HepG2 (cell line): ENCODE data around the gene SLC25A5. TPM values are rescaled to one million over a fixed set of nuclear protein-coding genes. Genes with fewer than 3 reads are reported as not detected.

Experiments used
- DR1 ChIP-seq: sonication (generic); formaldehyde crosslinking; IDR thresholded peaks from 2 replicates; pipeline ENCODE4 v1.8.0; 2021; ENCODE audit warnings: mild to moderate bottlenecking, missing genetic modification reagents, inconsistent platforms
- ESRRA ChIP-seq: sonication (generic); formaldehyde crosslinking; IDR thresholded peaks from 2 replicates; pipeline ENCODE4 v1.5.1; 2020; ENCODE audit warnings: mild to moderate bottlenecking, low read depth, missing genetic modification reagents
- GMEB1 ChIP-seq: sonication (generic); formaldehyde crosslinking; IDR thresholded peaks from 2 replicates; pipeline ENCODE4 v1.5.1; 2020; ENCODE audit warnings: missing genetic modification reagents, mild to moderate bottlenecking, borderline replicate concordance
- MIER3 ChIP-seq: IDR thresholded peaks from 2 replicates; pipeline ENCODE4 v1.6.1; 2016; ENCODE audit warnings: missing compliant biosample characterization, borderline replicate concordance
- PRDM4 ChIP-seq: sonication (generic); formaldehyde crosslinking; IDR thresholded peaks from 2 replicates; pipeline ENCODE4 v1.9.0; 2021; ENCODE audit warnings: missing genetic modification reagents, borderline replicate concordance
- RAD21 ChIP-seq: fragments of 450-650 bp; formaldehyde crosslinking; IDR thresholded peaks from 2 replicates; pipeline ENCODE4 v1.5.0; 2020; ENCODE audit warnings: mild to moderate bottlenecking
- SMARCC2 ChIP-seq: fragments of 450-650 bp; IDR thresholded peaks from 2 replicates; pipeline ENCODE4 v1.6.1; 2017; ENCODE audit warnings: antibody characterized with exemption, mild to moderate bottlenecking
- STAG1 ChIP-seq: sonication (generic); formaldehyde crosslinking; IDR thresholded peaks from 2 replicates; pipeline ENCODE4 v1.4.0; 2020; ENCODE audit warnings: missing genetic modification reagents
- TCF7 ChIP-seq: sonication (generic); IDR thresholded peaks from 2 replicates; pipeline ENCODE4 v1.6.1; 2016; ENCODE audit warnings: antibody characterized with exemption, low read depth
- TGIF2 ChIP-seq: IDR thresholded peaks from 2 replicates; pipeline ENCODE4 v1.6.1; 2016; ENCODE audit warnings: control low read depth, missing compliant biosample characterization
- TIGD3 ChIP-seq: sonication (generic); formaldehyde crosslinking; IDR thresholded peaks from 2 replicates; pipeline ENCODE4 v1.5.1; 2020; ENCODE audit warnings: mild to moderate bottlenecking, missing genetic modification reagents, borderline replicate concordance
- ZFP36 ChIP-seq: fragments of 150-350 bp; IDR thresholded peaks from 2 replicates; pipeline ENCODE4 v1.6.1; 2018; ENCODE audit warnings: borderline replicate concordance, low read length, low read depth; ENCODE audit not compliant: partially characterized antibody
- ZNF251 ChIP-seq: sonication (generic); formaldehyde crosslinking; IDR thresholded peaks from 2 replicates; pipeline ENCODE4 v1.9.0; 2021; ENCODE audit warnings: mild to moderate bottlenecking, missing genetic modification reagents
- ZNF333 ChIP-seq: sonication (generic); formaldehyde crosslinking; IDR thresholded peaks from 2 replicates; pipeline ENCODE4 v1.4.0; 2020; ENCODE audit warnings: mild to moderate bottlenecking, missing genetic modification reagents, borderline replicate concordance
- ZNF629 ChIP-seq: sonication (generic); formaldehyde crosslinking; conservative IDR thresholded peaks from 2 replicates; pipeline ENCODE4 v1.5.0; 2020; ENCODE audit warnings: missing genetic modification reagents
- ZNF644 ChIP-seq: IDR thresholded peaks from 2 replicates; pipeline ENCODE4 v1.6.1; 2016; ENCODE audit warnings: low read depth
- ZNF879 ChIP-seq: sonication (generic); formaldehyde crosslinking; IDR thresholded peaks from 2 replicates; pipeline ENCODE4 v1.8.1; 2023; ENCODE audit warnings: missing genetic modification reagents
- polyA plus RNA-seq, 8 experiments: library from polyadenylated mRNA; depleted of rRNA in 3 of 8; stranded (reverse) in 7 of 8; unstranded in 1 of 8; fragments of >200 nt; fragmentation: Illumina TruSeq in 4 of 8; extraction: Trizol in 4 of 8; gene quantifications; 2 replicates each; pipeline versions ENCODE4 v1.2.1 to v1.2.3, GENCODE V29; 2011 to 2016; ENCODE audit warnings: low read depth in 4 of 8, missing spikeins in 1 of 8, mixed read lengths in 1 of 8; ENCODE audit not compliant: insufficient read depth in 1 of 8
- total RNA-seq, 5 experiments: library from RNA; depleted of rRNA; stranded (reverse); fragments of >200 nt; fragmentation: Illumina TruSeq; extraction: Trizol; gene quantifications; 2 replicates each; pipeline ENCODE4 v1.2.3, GENCODE V29; 2016; ENCODE audit warnings: low read depth in 1 of 5
- TF ChIP-seq, protein P1 (sequence below): sonication (generic); formaldehyde crosslinking; IDR thresholded peaks from 2 replicates; pipeline ENCODE4 v1.8.0; 2022; ENCODE audit warnings: missing genetic modification reagents, low read depth, mild to moderate bottlenecking, borderline replicate concordance
- TF ChIP-seq, protein P2 (sequence below): sonication (generic); formaldehyde crosslinking; IDR thresholded peaks from 2 replicates; pipeline ENCODE4 v1.5.1; 2020; ENCODE audit warnings: mild to moderate bottlenecking, moderate library complexity, missing genetic modification reagents

The SLC25A5 gene
- total and polyA plus RNA-seq, 2 of the 13 experiments (the other 11 are each of a cell fraction or from before 2014, with no cell fraction given), result 300 to 402 TPM

GRCh38 chrX:119516157-119516702, 48.0 kb downstream of the SLC25A5 start (continued):
- TF ChIP-seq GMEB1 (CRISPR knock-in tag) (no peak), MIER3 (CRISPR knock-in tag) (no peak), ZFP36 (no peak), SMARCC2 (no peak), ZNF879 (no peak), ZNF251 (CRISPR knock-in tag) (no peak), STAG1 (CRISPR knock-in tag) (peak; percentile 79), RAD21 (CRISPR knock-in tag) (peak; percentile 41; the same call in 1 of the 2 replicates), TGIF2 (CRISPR knock-in tag) (no peak), ZNF644 (CRISPR knock-in tag) (0 out of 2 replicates have a peak, but pooled peaks have one; percentile 15), ZNF333 (CRISPR knock-in tag) (no peak), DR1 (CRISPR knock-in tag) (no peak), PRDM4 (CRISPR knock-in tag) (no peak), TIGD3 (CRISPR knock-in tag) (no peak), TCF7 (no peak), ZNF629 (no peak), ESRRA (CRISPR knock-in tag) (no peak)
- TF ChIP-seq, protein P1, sequence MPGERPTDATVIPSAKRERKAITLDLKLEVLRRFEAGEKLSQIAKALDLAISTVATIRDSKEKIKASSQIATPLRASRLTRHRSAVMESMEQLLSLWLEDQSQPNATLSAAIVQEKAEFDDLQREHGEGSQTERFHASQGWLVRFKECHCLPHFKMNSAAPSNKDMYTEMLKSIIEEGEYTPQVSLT, result no peak
- TF ChIP-seq, protein P2, sequence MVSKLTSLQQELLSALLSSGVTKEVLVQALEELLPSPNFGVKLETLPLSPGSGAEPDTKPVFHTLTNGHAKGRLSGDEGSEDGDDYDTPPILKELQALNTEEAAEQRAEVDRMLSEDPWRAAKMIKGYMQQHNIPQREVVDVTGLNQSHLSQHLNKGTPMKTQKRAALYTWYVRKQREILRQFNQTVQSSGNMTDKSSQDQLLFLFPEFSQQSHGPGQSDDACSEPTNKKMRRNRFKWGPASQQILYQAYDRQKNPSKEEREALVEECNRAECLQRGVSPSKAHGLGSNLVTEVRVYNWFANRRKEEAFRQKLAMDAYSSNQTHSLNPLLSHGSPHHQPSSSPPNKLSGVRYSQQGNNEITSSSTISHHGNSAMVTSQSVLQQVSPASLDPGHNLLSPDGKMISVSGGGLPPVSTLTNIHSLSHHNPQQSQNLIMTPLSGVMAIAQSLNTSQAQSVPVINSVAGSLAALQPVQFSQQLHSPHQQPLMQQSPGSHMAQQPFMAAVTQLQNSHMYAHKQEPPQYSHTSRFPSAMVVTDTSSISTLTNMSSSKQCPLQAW (CRISPR knock-in tag), result 0 out of 2 replicates have a peak, but pooled peaks have one; percentile 26
